Type B pancreatic cell (in vitro differentiated cells): ENCODE measurements around the gene NKAIN2. TPM values are rescaled to one million over a fixed set of nuclear protein-coding genes. Genes with fewer than 3 reads are reported as not detected.

Source experiments
- DNase-seq: peaks from one replicate; pipeline ENCODE4 v3.0.0; 2021; ENCODE audit warnings: mixed read lengths; ENCODE audit not compliant: unreplicated experiment; ENCODE audit errors: extremely low spot score
- H3K27ac Mint-ChIP-seq: 2 replicates; pipeline ENCODE4 v1.8.0; 2021; ENCODE audit warnings: mild to moderate bottlenecking, mixed read lengths
- H3K27me3 Mint-ChIP-seq: 2 replicates; pipeline ENCODE4 v1.8.0; 2021; ENCODE audit warnings: mixed read lengths
- H3K36me3 Mint-ChIP-seq: 2 replicates; pipeline ENCODE4 v1.8.0; 2021; ENCODE audit warnings: mixed read lengths
- H3K4me1 Mint-ChIP-seq: one replicate; pipeline ENCODE4 v1.8.0; 2021; ENCODE audit warnings: mixed read lengths; ENCODE audit not compliant: unreplicated experiment
- H3K4me3 Mint-ChIP-seq: 2 replicates; pipeline ENCODE4 v1.8.0; 2021; ENCODE audit warnings: mild to moderate bottlenecking, mixed read lengths
- H3K9me3 Mint-ChIP-seq: 2 replicates; pipeline ENCODE4 v1.8.0; 2021; ENCODE audit warnings: mixed read lengths
- CTCF ChIP-seq: fragments of 200-600 bp; sonication (generic); conservative IDR thresholded peaks from 2 replicates; pipeline ENCODE4 v1.5.0; 2021; ENCODE audit warnings: antibody characterized with exemption, mild to moderate bottlenecking
- total RNA-seq: library from RNA; stranded (reverse); gene quantifications from 2 replicates; pipeline ENCODE4 v1.2.1, GENCODE V29; 2021; ENCODE audit warnings: low replicate concordance

The NKAIN2 gene
- total RNA-seq, 1 donor from 2014 or later, result 1.7 TPM

- no peak overlapping the region for H3K27ac Mint-ChIP-seq
- no peaks in the 10 kb centered on the region for H3K9me3 Mint-ChIP-seq
- TF ChIP-seq CTCF, result no peak
- H3K4me1 Mint-ChIP-seq, result no peaks in the 10 kb centered on the region
- no peak overlapping the region for H3K4me3 Mint-ChIP-seq
- H3K36me3 Mint-ChIP-seq, result no peaks in the 10 kb centered on the region
- DNase-seq, result no peak
- no peaks in the 10 kb centered on the region for H3K27me3 Mint-ChIP-seq
Measured at GRCh38 chr6:124303971-124304370, 500.3 kb downstream of the NKAIN2 start.

GRCh38 chr6:124310139-124310538 is 506.5 kb downstream of the NKAIN2 start:
- Mint-ChIP-seq H3K4me3 (no peak overlapping the region), H3K9me3 (no peaks in the 10 kb centered on the region), H3K36me3 (no peaks in the 10 kb centered on the region), H3K4me1 (peaks cover 11% of the 10 kb centered on the region), H3K27me3 (peaks cover 3% of the 10 kb centered on the region), H3K27ac (no peak overlapping the region)
- no peak for DNase-seq
- TF ChIP-seq CTCF, result no peak

GRCh38 chr6:124319410-124319809 is 515.7 kb downstream of the NKAIN2 start:
- H3K4me1 Mint-ChIP-seq, result no peaks in the 10 kb centered on the region
- H3K36me3 Mint-ChIP-seq, result no peaks in the 10 kb centered on the region
- H3K27ac Mint-ChIP-seq, result no peak overlapping the region
- TF ChIP-seq CTCF, result no peak
- no peaks in the 10 kb centered on the region for H3K9me3 Mint-ChIP-seq
- H3K27me3 Mint-ChIP-seq, result no peaks in the 10 kb centered on the region
- no peak for DNase-seq
- H3K4me3 Mint-ChIP-seq, result no peak overlapping the region

GRCh38 chr6:124324237-124324636 is 520.6 kb downstream of the NKAIN2 start:
- H3K4me1 Mint-ChIP-seq, result no peaks in the 10 kb centered on the region
- DNase-seq, result no peak
- no peaks in the 10 kb centered on the region for H3K36me3 Mint-ChIP-seq
- H3K4me3 Mint-ChIP-seq, result no peak overlapping the region
- TF ChIP-seq CTCF, result no peak
- H3K27me3 Mint-ChIP-seq, result no peaks in the 10 kb centered on the region
- no peaks in the 10 kb centered on the region for H3K9me3 Mint-ChIP-seq
- H3K27ac Mint-ChIP-seq, result no peak overlapping the region

GRCh38 chr6:124330197-124330596 is 526.5 kb downstream of the NKAIN2 start:
- TF ChIP-seq CTCF, result no peak
- no peaks in the 10 kb centered on the region for H3K36me3 Mint-ChIP-seq
- no peak overlapping the region for H3K4me3 Mint-ChIP-seq
- no peaks in the 10 kb centered on the region for H3K9me3 Mint-ChIP-seq
- peaks cover 3% of the 10 kb centered on the region for H3K27me3 Mint-ChIP-seq
- no peaks in the 10 kb centered on the region for H3K4me1 Mint-ChIP-seq
- DNase-seq, result no peak
- H3K27ac Mint-ChIP-seq, result no peak overlapping the region

GRCh38 chr6:124334359-124334758 is 530.7 kb downstream of the NKAIN2 start:
- DNase-seq, result no peak
- H3K36me3 Mint-ChIP-seq, result no peaks in the 10 kb centered on the region
- TF ChIP-seq CTCF, result no peak
- H3K4me1 Mint-ChIP-seq, result no peaks in the 10 kb centered on the region
- no peaks in the 10 kb centered on the region for H3K9me3 Mint-ChIP-seq
- H3K27me3 Mint-ChIP-seq, result peaks cover 2% of the 10 kb centered on the region
- H3K4me3 Mint-ChIP-seq, result no peak overlapping the region
- H3K27ac Mint-ChIP-seq, result no peak overlapping the region
